ENCODE results near the gene TMEM248. TPM values are rescaled to one million over a fixed set of nuclear protein-coding genes. Genes with fewer than 3 reads are reported as not detected.

TMEM248 gene
- total RNA-seq, 2 donors from 2014 or later: 52.1 to 64.9 TPM

DNA sequence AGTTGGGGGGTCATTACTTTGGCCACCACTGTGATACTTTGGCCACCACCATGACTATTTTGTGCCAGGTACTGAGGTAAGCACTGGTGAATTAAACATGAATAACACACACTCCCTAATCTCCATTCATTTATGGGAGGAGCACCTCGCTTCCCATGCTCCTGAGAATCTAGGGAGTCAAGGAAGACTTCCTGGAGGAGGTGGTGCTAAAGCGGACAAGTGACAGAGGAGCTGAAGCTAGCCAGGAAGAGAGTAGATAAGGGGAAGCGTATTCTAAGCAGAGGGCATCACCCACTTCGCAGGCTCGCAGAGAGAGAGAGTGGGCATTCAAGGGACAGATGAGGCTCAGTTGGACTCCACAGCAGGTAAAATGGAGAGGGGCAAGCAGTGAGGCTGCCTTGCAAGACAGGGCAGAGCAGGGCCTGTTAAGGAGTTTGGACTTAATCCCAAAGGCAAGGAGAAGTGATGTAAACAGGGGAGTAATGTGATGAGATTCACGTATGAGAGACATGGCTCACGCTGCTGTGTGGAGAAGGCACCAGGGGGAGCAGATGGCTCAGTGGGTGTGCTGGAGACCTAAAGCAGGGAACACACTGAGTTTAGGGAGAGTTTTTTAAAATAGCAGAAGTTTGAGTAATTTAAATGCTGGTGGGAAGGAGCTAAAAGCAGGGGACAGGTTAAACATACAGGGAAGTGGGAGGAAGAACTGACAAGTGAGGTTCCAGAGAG lies 21.3 kb upstream of the TMEM248 start:
- no peak for TF ChIP-seq POLR2A (IDR thresholded peaks at IDR 0.05)
- TF ChIP-seq, protein P1, sequence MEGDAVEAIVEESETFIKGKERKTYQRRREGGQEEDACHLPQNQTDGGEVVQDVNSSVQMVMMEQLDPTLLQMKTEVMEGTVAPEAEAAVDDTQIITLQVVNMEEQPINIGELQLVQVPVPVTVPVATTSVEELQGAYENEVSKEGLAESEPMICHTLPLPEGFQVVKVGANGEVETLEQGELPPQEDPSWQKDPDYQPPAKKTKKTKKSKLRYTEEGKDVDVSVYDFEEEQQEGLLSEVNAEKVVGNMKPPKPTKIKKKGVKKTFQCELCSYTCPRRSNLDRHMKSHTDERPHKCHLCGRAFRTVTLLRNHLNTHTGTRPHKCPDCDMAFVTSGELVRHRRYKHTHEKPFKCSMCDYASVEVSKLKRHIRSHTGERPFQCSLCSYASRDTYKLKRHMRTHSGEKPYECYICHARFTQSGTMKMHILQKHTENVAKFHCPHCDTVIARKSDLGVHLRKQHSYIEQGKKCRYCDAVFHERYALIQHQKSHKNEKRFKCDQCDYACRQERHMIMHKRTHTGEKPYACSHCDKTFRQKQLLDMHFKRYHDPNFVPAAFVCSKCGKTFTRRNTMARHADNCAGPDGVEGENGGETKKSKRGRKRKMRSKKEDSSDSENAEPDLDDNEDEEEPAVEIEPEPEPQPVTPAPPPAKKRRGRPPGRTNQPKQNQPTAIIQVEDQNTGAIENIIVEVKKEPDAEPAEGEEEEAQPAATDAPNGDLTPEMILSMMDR (IDR thresholded peaks at IDR 0.05): no peak
- WGBS, 2 donors: 87 to 90% methylated on average over 7 of the region's 7 CpGs
- Histone ChIP-seq H3K27me3 (no peaks in the 10 kb centered on the region), H3K27ac (no peak overlapping the region), H3K4me3 (no peak overlapping the region), H3K9me3 (no peaks in the 10 kb centered on the region), H3K36me3 (replicated peaks in 1 of 2; ENCODE audit: insufficient read depth in 1 of 2, low read depth in 2 of 2) (peaks cover 0 to 6% of the 10 kb centered on the region in 2 donors), H3K4me1 (no peaks in the 10 kb centered on the region)
- intact Hi-C loops (cut with DNase I): no loop called here
- ATAC-seq (no peak), DNase-seq (no peak)

DNA sequence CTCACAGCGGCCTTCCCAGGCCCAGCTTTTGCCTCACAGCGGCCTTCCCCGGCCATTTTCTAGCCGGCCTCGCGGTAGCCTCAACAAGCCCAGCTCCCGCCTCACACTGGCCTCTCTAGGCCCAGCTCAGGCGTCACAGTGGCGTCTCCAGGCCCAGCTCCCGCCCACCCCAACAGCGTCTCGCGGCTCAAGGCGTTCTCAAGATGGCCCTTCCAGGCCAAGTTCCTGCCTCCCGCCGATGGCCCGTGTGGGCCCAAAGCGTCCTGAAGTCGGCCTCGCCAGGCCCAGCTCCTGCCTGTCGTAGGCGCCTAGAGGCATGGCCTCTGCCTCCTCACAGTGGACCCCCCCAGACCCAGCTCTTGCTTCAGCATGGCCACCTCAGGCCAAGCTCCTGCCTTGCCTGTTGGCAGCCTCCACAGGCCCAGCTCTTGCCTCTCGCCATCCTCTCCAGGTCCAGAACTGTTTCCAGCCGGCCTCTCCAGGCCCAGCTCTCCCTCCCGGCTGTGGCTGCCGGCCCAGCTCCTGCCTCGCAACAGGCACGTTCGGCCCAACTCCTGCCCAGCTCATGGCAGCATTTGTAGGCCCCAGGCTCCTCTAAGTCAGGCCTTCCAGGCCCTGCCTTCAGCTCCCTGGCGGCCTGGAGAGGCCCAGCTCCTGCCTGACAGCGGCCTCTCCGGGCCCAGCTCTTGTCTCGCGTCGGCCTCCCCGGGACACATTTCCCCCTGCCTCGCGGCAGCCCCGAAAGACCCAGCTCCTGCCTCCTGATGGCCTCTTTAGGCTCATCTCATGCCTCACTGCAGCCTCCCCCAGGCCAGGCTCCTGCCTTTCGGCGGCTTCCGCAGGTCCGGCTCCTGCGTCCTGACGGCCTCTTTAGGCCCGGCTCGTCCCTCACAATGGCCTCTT lies 18.8 kb upstream of the TMEM248 start:
- Histone ChIP-seq H3K9me3 (no peaks in the 10 kb centered on the region), H3K4me3 (no peak overlapping the region), H3K4me1 (no peaks in the 10 kb centered on the region), H3K27ac (no peak overlapping the region), H3K36me3 (replicated peaks in 1 of 2; ENCODE audit: insufficient read depth in 1 of 2, low read depth in 2 of 2) (peaks cover 0 to 3% of the 10 kb centered on the region in 2 donors), H3K27me3 (no peaks in the 10 kb centered on the region)
- DNase-seq: no peak
- ATAC-seq: no peak
- WGBS, 2 donors: 96 to 98% methylated on average over 36 to 46 of the region's 47 CpGs
- intact Hi-C loops (cut with DNase I): no loop called here
- no peak for TF ChIP-seq POLR2A (IDR thresholded peaks at IDR 0.05)
- TF ChIP-seq, protein P1 (IDR thresholded peaks at IDR 0.05): no peak

DNA sequence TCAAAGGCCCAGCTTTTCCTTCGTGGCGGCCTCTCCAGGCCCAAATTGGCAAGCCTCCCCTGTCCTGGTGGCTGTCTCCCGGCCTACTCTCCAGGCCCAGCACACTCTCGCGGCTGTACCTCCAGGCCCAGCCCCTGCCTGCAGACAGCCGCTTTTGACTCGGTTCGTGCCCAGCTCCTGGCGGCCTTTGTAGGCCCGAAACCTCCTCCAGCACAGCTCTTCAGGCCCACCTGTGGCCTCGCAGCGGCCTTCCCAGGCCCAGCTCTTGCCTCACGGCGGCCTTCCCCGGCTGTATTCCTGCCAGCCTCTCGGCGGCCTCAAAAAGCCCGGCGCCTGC lies 18.2 kb upstream of the TMEM248 start:
- DNase-seq (no peak), ATAC-seq (no peak)
- Histone ChIP-seq H3K36me3 (replicated peaks in 1 of 2; ENCODE audit: insufficient read depth in 1 of 2, low read depth in 2 of 2) (peaks cover 0 to 3% of the 10 kb centered on the region in 2 donors), H3K4me1 (no peaks in the 10 kb centered on the region), H3K27me3 (no peaks in the 10 kb centered on the region), H3K9me3 (no peaks in the 10 kb centered on the region), H3K27ac (no peak overlapping the region), H3K4me3 (no peak overlapping the region)
- TF ChIP-seq, protein P1 (IDR thresholded peaks at IDR 0.05): no peak
- TF ChIP-seq POLR2A (IDR thresholded peaks at IDR 0.05): no peak
- intact Hi-C loops (cut with DNase I): no loop called here
- 94 to 97% methylated on average over 14 to 15 of the region's 19 CpGs for WGBS, 2 donors

DNA sequence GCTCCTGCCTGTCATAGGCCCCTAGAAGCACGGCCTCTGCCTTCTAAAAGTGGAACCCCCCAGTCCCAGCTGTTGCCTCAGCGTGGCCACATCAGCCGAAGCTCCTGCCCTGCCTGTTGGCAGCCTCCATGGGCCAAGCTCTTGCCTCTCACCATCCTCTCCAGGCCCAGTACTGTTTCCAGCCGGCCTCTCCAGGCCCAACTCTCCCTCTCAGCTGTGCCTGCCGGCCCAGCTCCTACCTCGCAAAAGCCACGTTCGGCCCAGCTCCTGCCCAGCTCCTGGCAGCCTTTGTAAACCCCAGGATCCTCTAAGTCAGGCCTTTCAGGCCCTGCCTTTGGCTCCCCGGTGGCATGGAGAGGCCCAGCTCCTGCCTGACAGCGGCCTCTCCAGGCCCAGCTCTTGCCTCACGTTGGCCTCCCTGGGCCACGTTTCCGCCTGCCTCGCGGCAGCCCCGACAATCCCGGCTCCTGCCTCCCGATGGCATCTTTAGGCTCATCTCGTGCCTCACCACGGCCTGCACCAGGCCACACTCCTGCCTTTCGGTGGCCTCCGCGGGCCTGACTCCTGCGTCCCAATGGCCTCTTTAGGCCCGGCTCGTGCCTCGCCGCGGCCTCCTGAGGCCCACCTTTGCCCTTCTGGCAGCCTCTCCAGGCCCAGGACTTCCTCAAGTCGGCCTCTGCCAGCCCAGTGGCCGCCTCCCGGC lies 17.5 kb upstream of the TMEM248 start:
- Histone ChIP-seq H3K36me3 (replicated peaks in 1 of 2; ENCODE audit: insufficient read depth in 1 of 2, low read depth in 2 of 2) (peaks cover 0 to 3% of the 10 kb centered on the region in 2 donors), H3K9me3 (no peaks in the 10 kb centered on the region), H3K4me3 (no peak overlapping the region), H3K27me3 (no peaks in the 10 kb centered on the region), H3K27ac (no peak overlapping the region), H3K4me1 (no peaks in the 10 kb centered on the region)
- no peak for DNase-seq
- ATAC-seq: no peak
- intact Hi-C loops (cut with DNase I): no loop called here
- WGBS, 2 donors: 92 to 98% methylated on average over 23 to 30 of the region's 32 CpGs
- TF ChIP-seq POLR2A (IDR thresholded peaks at IDR 0.05): no peak
- TF ChIP-seq, protein P1 (IDR thresholded peaks at IDR 0.05): no peak
